Hepatocyte (in vitro differentiated cells): ENCODE data around the gene TMEM39B.

Source experiments
- CTCF ChIP-seq: fragments of 200-600 bp; sonication (generic); IDR thresholded peaks from 2 replicates; pipeline ENCODE4 v1.5.1; 2016; ENCODE audit warnings: antibody characterized with exemption, mild to moderate bottlenecking; ENCODE audit not compliant: poor library complexity
- EZH2 ChIP-seq: fragments of 200-600 bp; sonication (generic); IDR thresholded peaks from 2 replicates; pipeline ENCODE4 v1.6.1; 2016; ENCODE audit warnings: antibody characterized with exemption, mild to moderate bottlenecking, borderline replicate concordance
- EZH2phosphoT487 ChIP-seq: fragments of 200-600 bp; sonication (generic); IDR thresholded peaks from one replicate; pipeline ENCODE4 v1.6.1; 2018; ENCODE audit warnings: antibody characterized with exemption, mild to moderate bottlenecking, low read depth, moderate library complexity; ENCODE audit not compliant: unreplicated experiment, severe bottlenecking

- TF ChIP-seq CTCF (no peak), EZH2 (no peak), EZH2phosphoT487 (no peak)
These were observed 24.3 kb upstream of the TMEM39B start for GRCh38 chr1:32048440-32048839.
